BJ (cell line): Measurements from ENCODE around the gene B3GAT1. TPM values are rescaled to one million over a fixed set of nuclear protein-coding genes. Genes with fewer than 3 reads are reported as not detected.
"Not testable (repeated sequence)": the region's sequence is repeated elsewhere in the genome, so short reads cannot be mapped to it uniquely, and the experiment has no call there.

Source experiments
- CTCF ChIA-PET: fragments of 350-600 bp; formaldehyde crosslinking; extraction: SDS; loops from one replicate; lab custom pipeline; 2021; ENCODE audit warnings: antibody characterized with exemption, inconsistent platforms; lab: Yijun Ruan, JAX
- POLR2A ChIA-PET: fragments of 300-600 bp; sonication (Branson Sonifier 250); formaldehyde crosslinking; extraction: SDS; loops from one replicate; lab custom pipeline; 2021; ENCODE audit warnings: antibody characterized with exemption; lab: Charles Lee
- DNase-seq: peaks from one replicate; pipeline ENCODE4 v3.0.0-alpha.2; 2011; ENCODE audit warnings: low read depth
- H3K27me3 ChIP-seq: 2 replicates; pipeline ENCODE4 v1.6.0; 2011; ENCODE audit warnings: low read length; ENCODE audit not compliant: control insufficient read depth, insufficient read depth
- H3K36me3 ChIP-seq: 2 replicates; pipeline ENCODE4 v1.5.1; 2011; ENCODE audit warnings: low read length; ENCODE audit not compliant: control insufficient read depth, insufficient read depth
- H3K4me3 ChIP-seq: 2 replicates; pipeline ENCODE4 v1.5.1; 2011; ENCODE audit warnings: low read depth, mild to moderate bottlenecking, control low read depth, low read length
- polyA plus RNA-seq: library from polyadenylated mRNA; depleted of rRNA; stranded (reverse); fragments of >200 nt; gene quantifications from 2 replicates; pipeline ENCODE4 v1.2.3, GENCODE V29; 2011
- TF ChIP-seq, protein P1 (sequence below): IDR thresholded peaks from 2 replicates; pipeline ENCODE4 v1.5.1; 2011; ENCODE audit warnings: low read depth, mild to moderate bottlenecking, control low read depth, inconsistent platforms, low read length, moderate library complexity; ENCODE audit not compliant: insufficient read depth

The B3GAT1 gene
- polyA plus RNA-seq, 1 experiment: not detected

- TF ChIP-seq, protein P1, sequence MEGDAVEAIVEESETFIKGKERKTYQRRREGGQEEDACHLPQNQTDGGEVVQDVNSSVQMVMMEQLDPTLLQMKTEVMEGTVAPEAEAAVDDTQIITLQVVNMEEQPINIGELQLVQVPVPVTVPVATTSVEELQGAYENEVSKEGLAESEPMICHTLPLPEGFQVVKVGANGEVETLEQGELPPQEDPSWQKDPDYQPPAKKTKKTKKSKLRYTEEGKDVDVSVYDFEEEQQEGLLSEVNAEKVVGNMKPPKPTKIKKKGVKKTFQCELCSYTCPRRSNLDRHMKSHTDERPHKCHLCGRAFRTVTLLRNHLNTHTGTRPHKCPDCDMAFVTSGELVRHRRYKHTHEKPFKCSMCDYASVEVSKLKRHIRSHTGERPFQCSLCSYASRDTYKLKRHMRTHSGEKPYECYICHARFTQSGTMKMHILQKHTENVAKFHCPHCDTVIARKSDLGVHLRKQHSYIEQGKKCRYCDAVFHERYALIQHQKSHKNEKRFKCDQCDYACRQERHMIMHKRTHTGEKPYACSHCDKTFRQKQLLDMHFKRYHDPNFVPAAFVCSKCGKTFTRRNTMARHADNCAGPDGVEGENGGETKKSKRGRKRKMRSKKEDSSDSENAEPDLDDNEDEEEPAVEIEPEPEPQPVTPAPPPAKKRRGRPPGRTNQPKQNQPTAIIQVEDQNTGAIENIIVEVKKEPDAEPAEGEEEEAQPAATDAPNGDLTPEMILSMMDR: no peak
- CTCF ChIA-PET: no interaction called here
Observed at GRCh38 chr11:134450186-134450585, 38.1 kb upstream of the B3GAT1 start.

GRCh38 chr11:134449713-134450112 lies 37.7 kb upstream of the B3GAT1 start:
- TF ChIP-seq, protein P1: no peak
- POLR2A ChIA-PET: no interaction called here
- no peak for DNase-seq
- CTCF ChIA-PET: no interaction called here
- Histone ChIP-seq H3K4me3 (no peak overlapping the region), H3K36me3 (no peaks in the 10 kb centered on the region), H3K27me3 (no peaks in the 10 kb centered on the region)

More at GRCh38 chr11:134450186-134450585, 38.1 kb upstream of the B3GAT1 start:
- no peaks in the 10 kb centered on the region for H3K27me3 ChIP-seq
- H3K4me3 ChIP-seq: no peak overlapping the region
- H3K36me3 ChIP-seq: no peaks in the 10 kb centered on the region
- POLR2A ChIA-PET: no interaction called here
- no peak for DNase-seq

- ChIA-PET POLR2A (no interaction called here), CTCF (no interaction called here)
- DNase-seq: no peak
- TF ChIP-seq, protein P1: no peak
- H3K27me3 ChIP-seq: no peaks in the 10 kb centered on the region
- no peaks in the 10 kb centered on the region for H3K36me3 ChIP-seq
- H3K4me3 ChIP-seq: no peak overlapping the region
Observed at GRCh38 chr11:134449051-134449450, 37.0 kb upstream of the B3GAT1 start.

DNA sequence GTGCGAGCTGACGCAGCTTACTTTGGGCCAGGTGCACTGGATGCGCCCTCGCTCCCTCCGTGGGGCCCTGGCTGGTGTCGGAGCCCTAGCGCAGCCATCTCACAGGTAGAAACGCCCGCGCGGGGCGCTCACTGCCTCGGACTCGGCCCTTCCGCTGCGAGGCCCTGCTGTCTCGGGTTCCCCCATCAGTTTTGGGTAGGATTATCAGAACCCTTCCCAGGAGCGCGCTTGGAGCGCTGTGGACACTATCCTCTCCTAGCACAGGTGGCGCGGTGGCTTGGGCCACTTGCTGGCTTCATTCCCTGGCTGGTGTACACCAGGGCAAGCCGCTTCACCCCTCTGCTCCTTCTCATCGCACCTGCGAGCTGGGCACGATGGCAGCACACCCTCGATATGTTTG lies 35.7 kb upstream of the B3GAT1 start:
- H3K4me3 ChIP-seq: no peak overlapping the region
- DNase-seq: no peak
- H3K27me3 ChIP-seq: no peaks in the 10 kb centered on the region
- TF ChIP-seq, protein P1: no peak
- ChIA-PET POLR2A (no interaction called here), CTCF (no interaction called here)
- H3K36me3 ChIP-seq: no peaks in the 10 kb centered on the region

GRCh38 chr11:134445601-134446325 lies 33.7 kb upstream of the B3GAT1 start:
- ChIA-PET POLR2A (no interaction called here), CTCF (no interaction called here)
- DNase-seq: no peak
- H3K36me3 ChIP-seq: no peaks in the 10 kb centered on the region
- H3K27me3 ChIP-seq: no peaks in the 10 kb centered on the region
- no peak overlapping the region for H3K4me3 ChIP-seq
- TF ChIP-seq, protein P1: no peak

GRCh38 chr11:134444160-134445108 lies 32.4 kb upstream of the B3GAT1 start:
- H3K36me3 ChIP-seq, DNase-seq, POLR2A ChIA-PET, H3K4me3 ChIP-seq, CTCF ChIA-PET, H3K27me3 ChIP-seq: not testable (repeated sequence)
